ENCODE measurements around the gene LAMB1.
"Not testable (repeated sequence)": the region's sequence is repeated elsewhere in the genome, so short reads cannot be mapped to it uniquely, and the experiment has no call there.

LAMB1 gene

GRCh38 chr7:107914831-107915230, 88.1 kb downstream of the LAMB1 start:
- no peak for DNase-seq

DNA sequence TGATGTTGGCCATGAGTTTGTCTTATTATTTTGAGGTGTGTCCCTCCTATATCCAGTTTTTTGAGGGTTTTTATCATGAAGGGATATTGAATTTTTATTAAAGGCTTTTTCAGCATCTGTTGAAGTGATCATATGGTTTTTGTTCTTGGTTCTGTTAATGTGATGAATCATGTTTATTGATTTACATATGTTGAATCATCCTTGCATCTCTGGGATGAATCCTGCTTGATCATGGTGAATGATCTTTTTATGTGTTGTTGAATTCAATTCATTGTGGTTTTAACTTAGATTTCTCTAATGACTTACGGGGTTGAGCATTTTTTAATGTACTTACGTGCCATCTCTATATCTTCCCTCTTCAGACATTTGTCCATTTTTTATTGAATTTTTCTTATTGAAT, 89.1 kb downstream of the LAMB1 start:
- DNase-seq = peak; percentile 12

DNA sequence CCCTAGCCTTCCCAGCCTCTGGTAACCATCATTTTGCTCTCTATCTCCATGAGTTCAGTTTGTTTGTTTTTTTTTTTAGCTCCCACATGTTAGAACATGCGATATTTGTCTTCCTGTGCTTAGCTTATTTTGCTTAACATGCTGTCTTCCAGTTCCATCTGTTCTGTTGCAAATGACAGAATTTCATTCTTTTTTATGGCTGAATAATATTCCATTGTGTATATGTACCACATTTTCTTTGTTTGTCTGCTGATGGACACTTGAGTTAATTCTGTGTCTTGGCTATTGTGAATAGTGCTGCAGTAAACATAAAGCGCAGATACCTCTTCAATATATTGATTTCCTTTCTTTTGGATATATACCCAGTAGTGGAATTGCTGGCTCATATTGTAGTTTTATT, 91.0 kb downstream of the LAMB1 start:
- DNase-seq = no peak

DNA sequence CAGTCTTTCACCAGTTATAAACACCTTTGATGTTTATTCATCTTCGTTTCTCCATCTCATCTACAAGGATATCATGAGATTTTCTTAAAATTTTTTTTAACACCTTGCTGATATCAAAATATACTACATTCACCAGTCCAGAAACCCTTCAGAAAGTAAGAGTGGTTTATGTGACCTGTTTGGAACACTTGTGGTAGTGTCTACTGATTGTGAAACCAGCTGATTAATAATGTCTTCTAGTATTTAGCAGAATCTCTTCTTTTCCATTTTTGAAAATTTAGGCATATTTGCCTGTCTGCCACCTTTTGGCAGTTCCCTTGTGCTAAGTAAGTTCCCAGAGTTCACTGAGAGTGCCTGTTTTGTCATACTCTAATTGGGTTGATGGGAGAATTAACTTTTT, 93.5 kb downstream of the LAMB1 start:
- no peak for DNase-seq

GRCh38 chr7:107907790-107908189, 95.2 kb downstream of the LAMB1 start:
- DNase-seq = no peak

DNA sequence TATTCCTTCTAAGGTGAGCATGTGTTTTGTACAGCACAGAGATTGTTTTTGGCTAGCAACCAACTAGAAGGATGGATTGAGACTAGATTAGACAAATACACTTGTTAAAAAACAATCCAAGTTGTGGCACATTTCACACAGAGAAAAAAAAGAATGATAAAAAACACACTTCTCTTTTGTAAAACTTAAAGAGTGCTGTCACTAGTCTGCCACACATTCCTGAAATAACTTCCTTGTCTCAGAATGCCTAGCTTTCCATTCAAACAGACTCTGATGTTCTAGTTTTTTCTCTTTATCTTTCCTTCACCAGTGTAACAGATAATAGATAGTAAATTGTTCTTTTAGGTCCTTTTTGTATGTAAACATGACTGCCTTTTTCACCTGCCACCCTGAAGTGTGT, 100.6 kb downstream of the LAMB1 start:
- peak; percentile 36 for DNase-seq

DNA sequence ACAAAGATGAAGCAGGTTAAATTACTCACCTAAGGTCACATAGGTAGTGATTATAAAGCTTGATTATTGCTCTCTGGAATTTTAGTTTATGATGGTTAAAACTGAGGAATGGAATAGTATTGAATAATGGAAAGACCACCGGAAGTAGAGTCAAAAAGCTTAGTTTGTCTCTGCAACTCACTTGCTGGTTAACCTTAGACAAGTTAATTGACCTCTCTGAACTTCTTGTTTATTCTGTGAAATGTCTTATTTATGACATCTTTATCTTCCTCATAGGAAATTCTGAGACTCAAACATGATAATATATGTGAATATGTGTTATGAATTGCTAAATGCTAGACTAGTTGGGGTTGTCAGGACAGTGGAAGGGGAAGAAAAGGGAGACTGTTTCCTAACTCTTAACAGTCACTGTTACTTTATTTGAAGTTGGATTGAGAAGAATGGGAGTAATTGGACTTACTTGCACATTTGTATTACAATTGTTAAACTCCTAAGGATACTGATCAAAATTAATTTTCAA, 102.4 kb downstream of the LAMB1 start:
- no peak for DNase-seq

- DNase-seq = no peak
Observed at GRCh38 chr7:107898997-107899594, 103.9 kb downstream of the LAMB1 start.

GRCh38 chr7:107892367-107892741, 110.6 kb downstream of the LAMB1 start:
- DNase-seq = not testable (repeated sequence)

- DNase-seq = no peak
Observed at GRCh38 chr7:107891636-107892366, 111.2 kb downstream of the LAMB1 start.

DNA sequence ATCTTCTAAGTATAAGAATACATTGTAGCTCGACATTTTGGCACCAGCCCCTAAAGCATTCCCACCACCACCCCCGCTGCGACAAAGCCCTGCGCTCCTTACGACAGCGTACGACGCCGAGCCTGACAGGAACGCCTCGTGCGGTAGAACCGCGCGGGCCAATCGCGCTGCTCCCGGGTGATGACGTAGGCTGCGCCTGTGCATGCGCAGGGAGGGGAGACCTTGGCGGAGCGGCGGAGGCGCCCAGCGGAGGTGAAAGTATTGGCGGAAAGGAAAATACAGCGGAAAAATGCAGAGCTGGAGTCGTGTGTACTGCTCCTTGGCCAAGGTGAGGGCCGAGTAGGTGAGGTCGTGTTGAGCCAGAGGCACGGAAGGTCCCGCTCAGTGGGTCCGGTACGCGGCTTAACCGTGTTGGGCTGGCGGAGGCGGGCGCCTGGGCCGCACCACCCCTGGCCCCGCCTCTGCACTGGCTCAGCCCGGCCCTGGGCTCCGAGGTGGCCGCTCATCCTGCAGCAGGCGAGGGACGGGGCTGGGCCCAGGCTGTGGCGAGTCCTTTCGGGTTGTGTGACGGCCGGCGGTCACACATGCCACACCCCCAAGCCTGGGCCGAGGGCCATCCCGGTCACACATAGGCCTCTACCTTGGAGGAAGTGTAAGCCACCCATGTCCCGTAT, 111.9 kb downstream of the LAMB1 start, which contains the start of gene DLD:
DLD (plus strand) TSS at position 222 of the 674 bp plus-strand sequence; CDS start at position 290, 68 bp downstream.
- DNase-seq = peak; percentile 92

- DNase-seq = no peak
Observed at GRCh38 chr7:107890493-107890961, 112.4 kb downstream of the LAMB1 start.

- DNase-seq = no peak
Observed at GRCh38 chr7:107889992-107890391, 113.0 kb downstream of the LAMB1 start.

- DNase-seq = not testable (repeated sequence)
Observed at GRCh38 chr7:107887827-107888226, 115.1 kb downstream of the LAMB1 start.

DNA sequence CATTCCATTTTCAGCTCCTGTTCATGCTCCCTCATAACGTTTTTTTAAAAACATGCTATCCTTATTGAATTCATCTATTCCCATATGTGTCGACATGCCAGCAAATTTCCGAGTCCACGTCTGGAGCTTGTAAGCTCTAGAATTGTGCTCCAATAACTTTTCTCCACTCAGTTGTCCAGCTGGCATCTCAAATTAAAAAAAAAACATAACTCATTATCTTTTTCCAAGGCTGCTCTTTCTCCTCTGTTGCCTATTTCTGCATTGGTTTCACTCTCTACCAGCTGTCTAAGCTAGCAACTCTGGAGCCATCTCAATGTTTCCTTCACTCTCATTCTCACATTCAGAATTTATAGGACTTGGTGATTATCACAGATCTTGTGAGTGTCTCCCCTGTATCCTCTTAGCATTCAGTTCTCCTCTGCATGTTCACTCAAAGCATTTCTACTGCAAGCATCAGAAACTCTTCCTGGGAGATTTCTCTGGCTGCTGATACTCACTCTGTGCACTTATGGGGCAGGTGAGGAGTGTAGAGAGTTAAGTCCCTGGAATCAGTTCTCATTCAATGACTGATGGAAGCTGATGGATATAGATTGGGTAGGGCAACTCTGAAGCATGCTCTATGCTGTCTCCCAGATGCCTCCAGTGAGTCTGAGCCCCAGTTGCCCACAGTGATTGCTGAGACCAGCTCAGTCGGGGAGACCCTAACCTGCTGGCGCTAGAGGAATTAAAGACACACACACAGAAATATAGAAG, 118.7 kb downstream of the LAMB1 start:
- DNase-seq = no peak

GRCh38 chr7:107882766-107883165, 120.2 kb downstream of the LAMB1 start:
- no peak for DNase-seq

GRCh38 chr7:107879400-107880035, 123.4 kb downstream of the LAMB1 start:
- DNase-seq = peak; percentile 51

DNA sequence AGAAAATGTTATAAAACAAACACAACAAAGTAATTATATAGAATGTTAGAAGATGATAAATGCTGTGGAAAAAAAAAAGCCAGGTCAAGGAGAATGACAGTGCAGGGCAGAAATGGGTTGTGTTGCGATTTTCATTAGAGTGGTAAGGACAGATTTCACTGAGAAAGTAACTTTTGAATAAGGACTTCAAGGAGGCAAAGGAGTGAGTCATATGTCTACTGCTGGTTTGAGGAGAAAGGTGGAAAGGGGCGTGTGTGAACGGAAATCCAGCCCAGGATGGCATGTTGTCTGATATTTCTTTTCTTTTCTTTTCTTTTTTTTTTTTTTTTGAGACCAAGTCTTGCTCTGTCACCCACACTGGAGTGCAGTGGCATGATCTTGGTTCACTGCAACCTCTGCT, 124.3 kb downstream of the LAMB1 start:
- no peak for DNase-seq

DNA sequence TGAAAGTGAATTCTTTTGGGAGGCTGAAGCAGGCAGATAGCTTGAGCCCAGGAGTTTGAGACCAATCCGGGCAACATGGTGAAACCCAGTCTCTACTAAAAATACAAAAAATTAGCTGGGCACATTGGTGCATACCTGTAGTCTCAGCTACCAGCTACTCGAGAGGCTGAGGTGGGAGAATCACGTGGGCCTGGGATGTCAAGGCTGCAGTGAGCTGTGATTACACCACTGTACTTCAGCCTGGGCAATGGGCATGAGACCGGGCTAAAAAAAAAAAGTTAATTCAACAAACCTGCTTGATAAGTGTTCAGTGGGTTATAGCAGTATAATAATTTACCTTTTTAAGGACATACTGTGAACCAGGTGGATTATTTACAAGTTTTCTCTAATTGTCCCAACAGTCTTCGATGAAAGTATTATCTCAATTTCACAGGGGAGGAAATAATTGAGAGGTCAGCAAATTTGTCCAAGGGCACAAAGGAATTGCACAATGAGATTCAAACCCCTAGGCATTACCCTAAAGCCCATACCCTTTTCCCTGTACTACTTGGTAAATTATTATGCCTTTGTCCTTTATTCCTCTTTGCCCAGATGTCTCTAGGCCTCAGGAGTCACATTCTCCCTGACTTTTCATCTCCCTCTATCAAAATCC, 125.1 kb downstream of the LAMB1 start:
- no peak for DNase-seq

DNA sequence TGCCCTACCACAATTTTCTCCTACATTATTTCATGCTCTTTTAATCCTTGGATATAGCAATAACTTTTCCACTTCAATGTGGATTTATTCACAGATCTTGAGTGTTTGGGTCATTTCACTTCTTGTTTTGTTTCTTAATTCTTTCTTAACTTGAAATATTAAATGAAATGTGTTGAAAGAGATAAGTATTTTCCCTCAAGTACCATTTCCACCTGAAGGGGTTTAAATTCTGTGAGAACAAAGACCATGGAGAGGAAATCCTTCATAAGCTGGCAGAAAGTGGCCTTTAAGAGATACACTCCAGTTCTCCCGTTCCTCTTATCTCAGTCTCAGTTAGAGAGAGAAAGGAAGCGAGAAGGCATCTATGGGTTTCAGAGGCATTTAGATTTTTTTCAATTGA, 126.0 kb downstream of the LAMB1 start:
- no peak for DNase-seq

GRCh38 chr7:107874605-107875446, 128.1 kb downstream of the LAMB1 start:
- peak; percentile 54 for DNase-seq

Data from fibroblast of skin of back (primary cell).